H9 (cell line): Measurements from ENCODE around the gene TSPAN32. TPM values are rescaled to one million over a fixed set of nuclear protein-coding genes. Genes with fewer than 3 reads are reported as not detected.
"Not testable (repeated sequence)": the region's sequence is repeated elsewhere in the genome, so short reads cannot be mapped to it uniquely, and the experiment has no call there.

Experiments used
- DNase-seq: peaks from one replicate; pipeline ENCODE4 v3.0.0-alpha.2; 2017
- H2AFZ ChIP-seq: one replicate; pipeline ENCODE4 v1.6.1; 2013; ENCODE audit warnings: mild to moderate bottlenecking, low read length, control low read depth, moderate library complexity
- H2AK5ac ChIP-seq: 2 replicates; pipeline ENCODE4 v1.6.1; 2013; ENCODE audit warnings: low read length, control low read depth, mixed read lengths; ENCODE audit not compliant: insufficient read length
- H2BK120ac ChIP-seq: one replicate; pipeline ENCODE4 v1.6.1; 2013; ENCODE audit warnings: low read depth, mild to moderate bottlenecking, low read length, control low read depth, inconsistent platforms; ENCODE audit not compliant: poor library complexity, severe bottlenecking
- H2BK12ac ChIP-seq: 2 replicates; pipeline ENCODE4 v1.6.1; 2013; ENCODE audit warnings: low read length, control low read depth, mixed read lengths, low read depth; ENCODE audit not compliant: insufficient read length
- H2BK15ac ChIP-seq: 2 replicates; pipeline ENCODE4 v1.6.1; 2013; ENCODE audit warnings: low read depth, low read length, control low read depth
- H2BK20ac ChIP-seq: one replicate; pipeline ENCODE4 v1.6.1; 2013; ENCODE audit warnings: low read depth, mild to moderate bottlenecking, low read length, control low read depth, inconsistent platforms; ENCODE audit not compliant: poor library complexity, severe bottlenecking
- H2BK5ac ChIP-seq: 2 replicates; pipeline ENCODE4 v1.6.1; 2013; ENCODE audit warnings: low read length, control low read depth, mixed read lengths; ENCODE audit not compliant: insufficient read length
- H3K14ac ChIP-seq: 2 replicates; pipeline ENCODE4 v1.6.1; 2013; ENCODE audit warnings: low read length, control low read depth; ENCODE audit not compliant: insufficient read depth
- H3K18ac ChIP-seq: 2 replicates; pipeline ENCODE4 v1.6.1; 2013; ENCODE audit warnings: low read depth, mild to moderate bottlenecking, mixed read lengths, low read length, control low read depth; ENCODE audit not compliant: insufficient read length
- H3K23ac ChIP-seq: 2 replicates; pipeline ENCODE4 v1.6.1; 2013; ENCODE audit warnings: low read length, control low read depth, mixed read lengths, low read depth; ENCODE audit not compliant: insufficient read length
- H3K23me2 ChIP-seq: 2 replicates; pipeline ENCODE4 v1.6.1; 2013; ENCODE audit warnings: low read depth, mild to moderate bottlenecking, mixed read lengths, low read length, control low read depth; ENCODE audit not compliant: insufficient read length, poor library complexity, severe bottlenecking
- H3K27ac ChIP-seq: 2 replicates; pipeline ENCODE4 v1.5.1; 2013; ENCODE audit warnings: low read length, control low read depth, mixed read lengths, low read depth; ENCODE audit not compliant: insufficient read length
- H3K27me3 ChIP-seq: 2 replicates; pipeline ENCODE4 v1.6.1; 2013; ENCODE audit warnings: low read length, control low read depth, inconsistent platforms; ENCODE audit not compliant: insufficient read depth
- H3K4ac ChIP-seq: 2 replicates; pipeline ENCODE4 v1.6.1; 2013; ENCODE audit warnings: low read depth, mild to moderate bottlenecking, control low read depth, inconsistent platforms, low read length, moderate library complexity
- H3K4me1 ChIP-seq: 2 replicates; pipeline ENCODE4 v1.6.1; 2013; ENCODE audit warnings: low read length, control low read depth, inconsistent platforms; ENCODE audit not compliant: insufficient read depth
- H3K4me2 ChIP-seq: 2 replicates; pipeline ENCODE4 v1.6.1; 2013; ENCODE audit warnings: low read length, control low read depth, mixed read lengths; ENCODE audit not compliant: insufficient read length, insufficient read depth
- H3K56ac ChIP-seq: 2 replicates; pipeline ENCODE4 v1.6.1; 2013; ENCODE audit warnings: low read depth, mild to moderate bottlenecking, mixed read lengths, low read length, control low read depth; ENCODE audit not compliant: insufficient read length
- H3K79me1 ChIP-seq: 2 replicates; pipeline ENCODE4 v1.6.1; 2013; ENCODE audit warnings: low read depth, mild to moderate bottlenecking, moderate library complexity, low read length, control low read depth, inconsistent platforms; ENCODE audit not compliant: insufficient read depth, poor library complexity, severe bottlenecking
- H3K79me2 ChIP-seq: 2 replicates; pipeline ENCODE4 v1.6.1; 2013; ENCODE audit warnings: low read length, control low read depth, inconsistent platforms; ENCODE audit not compliant: insufficient read depth
- H3K9ac ChIP-seq: 2 replicates; pipeline ENCODE4 v1.6.1; 2013; ENCODE audit warnings: low read length, control low read depth, mixed read lengths; ENCODE audit not compliant: insufficient read length; ENCODE audit errors: extremely low read depth
- H3K9me3 ChIP-seq: one replicate; pipeline ENCODE4 v1.6.1; 2013; ENCODE audit warnings: low read depth, low read length, inconsistent platforms; ENCODE audit not compliant: control insufficient read depth
- H3T11ph ChIP-seq: one replicate; pipeline ENCODE4 v1.6.1; 2013; ENCODE audit warnings: mild to moderate bottlenecking, low read length, control low read depth, inconsistent platforms
- H4K20me1 ChIP-seq: one replicate; pipeline ENCODE4 v1.6.1; 2013; ENCODE audit not compliant: control insufficient read depth, insufficient read length, insufficient read depth
- H4K5ac ChIP-seq: 2 replicates; pipeline ENCODE4 v1.6.1; 2013; ENCODE audit warnings: low read depth, mild to moderate bottlenecking, mixed read lengths, low read length, control low read depth; ENCODE audit not compliant: insufficient read length
- H4K8ac ChIP-seq: replicated peaks from 2 replicates; pipeline ENCODE4 v1.6.1; 2013; ENCODE audit warnings: low read length, control low read depth, mixed read lengths, low read depth; ENCODE audit not compliant: insufficient read length
- H4K91ac ChIP-seq: 2 replicates; pipeline ENCODE4 v1.6.1; 2013; ENCODE audit warnings: low read depth, mild to moderate bottlenecking, moderate library complexity, mixed read lengths, low read length, control low read depth; ENCODE audit not compliant: insufficient read length
- H3K27ac Mint-ChIP-seq, 3 experiments: 2 replicates in 2 of 3; 3 replicates in 1 of 3; pipeline ENCODE4 v1.8.0; 2020 to 2021; ENCODE audit warnings: mixed read lengths in 3 of 3, mild to moderate bottlenecking in 1 of 3, moderate library complexity in 1 of 3
- H3K27me3 Mint-ChIP-seq: 2 replicates; pipeline ENCODE4 v1.8.0; 2021; ENCODE audit warnings: low read depth, mild to moderate bottlenecking, moderate library complexity, mixed read lengths
- H3K36me3 Mint-ChIP-seq, 3 experiments: 2 replicates in 2 of 3; 3 replicates in 1 of 3; pipeline ENCODE4 v1.8.0; 2020 to 2021; ENCODE audit warnings: low read depth in 3 of 3, mixed read lengths in 3 of 3; ENCODE audit not compliant: insufficient read depth in 1 of 3
- H3K4me1 Mint-ChIP-seq, 2 experiments: 2 replicates each; pipeline ENCODE4 v1.8.0; 2020; ENCODE audit warnings: mixed read lengths in 2 of 2
- H3K4me3 Mint-ChIP-seq, 2 experiments: 2 replicates in 1 of 2; 3 replicates in 1 of 2; pipeline ENCODE4 v1.8.0; 2020 to 2021; ENCODE audit warnings: mild to moderate bottlenecking in 2 of 2, mixed read lengths in 2 of 2, moderate library complexity in 1 of 2
- H3K9me3 Mint-ChIP-seq, 2 experiments: 2 replicates in 1 of 2; 3 replicates in 1 of 2; pipeline ENCODE4 v1.8.0; 2020; ENCODE audit warnings: mild to moderate bottlenecking in 2 of 2, mixed read lengths in 2 of 2, moderate library complexity in 1 of 2
- WGBS: extraction: QIAGEN DNeasy Blood & Tissue Kit; methylation state at CpG from one replicate; pipeline ENCODE4 v1.1.7; 2013; ENCODE audit warnings: missing lambda C conversion rate, low lambda C conversion rate, mixed read lengths; ENCODE audit not compliant: insufficient read length; ENCODE audit errors: extremely low coverage; 5-methylcytosine and 5-hydroxymethylcytosine counted together
- total RNA-seq: library from RNA; stranded (reverse); gene quantifications from 2 replicates; pipeline ENCODE4 v1.2.1, GENCODE V29; 2021

Gene TSPAN32
- total RNA-seq, 1 experiment from 2014 or later, result not detected

DNA sequence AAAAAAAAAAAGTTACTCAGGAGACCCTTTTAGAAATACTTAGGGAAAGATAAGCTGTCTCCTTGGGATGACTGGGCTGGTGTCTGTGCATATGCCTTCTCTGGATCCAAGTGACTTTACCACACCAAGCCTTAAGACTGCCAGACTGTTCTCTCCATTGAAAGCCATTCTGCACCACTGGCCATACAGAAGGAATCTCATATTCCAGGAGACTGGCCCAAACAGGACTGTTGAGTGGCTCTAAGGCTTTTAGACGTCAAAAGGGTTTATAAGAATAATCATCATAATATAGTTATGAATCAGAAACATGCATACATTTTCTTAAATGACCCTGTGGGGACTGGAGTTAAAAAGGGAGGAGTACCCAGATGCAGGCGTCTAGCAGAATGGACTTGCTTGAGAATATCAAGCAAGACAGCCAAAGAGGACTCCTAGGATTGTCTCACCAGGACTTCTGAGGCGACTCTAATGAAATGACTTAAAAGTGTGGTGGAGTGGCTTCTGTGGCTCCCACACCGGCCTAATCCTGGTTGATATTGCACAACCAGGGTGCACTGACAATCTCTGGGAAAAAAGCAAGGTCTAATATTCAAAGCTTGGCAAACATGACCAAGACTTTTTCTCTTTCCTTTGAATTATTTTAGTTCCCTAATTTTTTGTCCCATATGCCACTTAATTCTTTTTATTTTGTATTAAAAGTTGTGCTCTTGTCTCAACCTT is 31.8 kb downstream of the TSPAN32 start:
- H3K4me2 ChIP-seq, H4K8ac ChIP-seq, H2BK20ac ChIP-seq, H3K18ac ChIP-seq, H3K23ac ChIP-seq, H2BK5ac ChIP-seq, H3K23me2 ChIP-seq, H2BK12ac ChIP-seq, H3K4ac ChIP-seq, H2AK5ac ChIP-seq, H4K5ac ChIP-seq, H3K79me2 ChIP-seq, H4K20me1 ChIP-seq, H3K14ac ChIP-seq, H3K9ac ChIP-seq, H3T11ph ChIP-seq, H3K27me3 ChIP-seq, H3K56ac ChIP-seq, H2BK120ac ChIP-seq, H3K9me3 ChIP-seq, H3K27ac Mint-ChIP-seq, H3K79me1 ChIP-seq, H3K4me1 ChIP-seq, H3K27ac ChIP-seq, H2AFZ ChIP-seq, H3K4me3 Mint-ChIP-seq, H2BK15ac ChIP-seq, H4K91ac ChIP-seq, DNase-seq: not testable (repeated sequence)
- Mint-ChIP-seq H3K4me1 (peaks cover 15 to 23% of the 10 kb centered on the region in 2 experiments), H3K9me3 (peaks cover 16 to 26% of the 10 kb centered on the region in 2 experiments), H3K36me3 (peaks cover 9 to 18% (median 11%) of the 10 kb centered on the region in 3 experiments; a peak in 6 of 7 replicates), H3K27me3 (peaks cover 50% of the 10 kb centered on the region)
- no CpG with 5 or more reads among the region's 4 CpGs for WGBS

GRCh38 chr11:2335286-2335685 is 33.5 kb downstream of the TSPAN32 start:
- H2AFZ ChIP-seq, H3K9ac ChIP-seq, H2BK12ac ChIP-seq, H3K27ac Mint-ChIP-seq, H3K4me3 Mint-ChIP-seq, H4K20me1 ChIP-seq, DNase-seq, H2BK120ac ChIP-seq, H3K27me3 ChIP-seq, H3K14ac ChIP-seq, H4K8ac ChIP-seq, H3K79me1 ChIP-seq, H3K79me2 ChIP-seq, H3K27ac ChIP-seq, H3K9me3 ChIP-seq, H3K23ac ChIP-seq, H2BK5ac ChIP-seq, H2AK5ac ChIP-seq, H3K18ac ChIP-seq, H3K4ac ChIP-seq, H3K23me2 ChIP-seq, H3T11ph ChIP-seq, H4K91ac ChIP-seq, H2BK15ac ChIP-seq, H3K4me2 ChIP-seq, H3K56ac ChIP-seq, H2BK20ac ChIP-seq, H3K4me1 ChIP-seq, H4K5ac ChIP-seq: not testable (repeated sequence)
- Mint-ChIP-seq H3K27me3 (peaks cover 41% of the 10 kb centered on the region), H3K4me1 (peaks cover 20 to 29% of the 10 kb centered on the region in 2 experiments), H3K9me3 (peaks cover 16% of the 10 kb centered on the region in 2 experiments), H3K36me3 (peaks cover 9 to 12% (median 11%) of the 10 kb centered on the region in 3 experiments; a peak in 6 of 7 replicates)
- no CpG with 5 or more reads among the region's 18 CpGs for WGBS
